ENCODE measurements around the gene CYB561D1.
A peak's percentile ranks its signal among the peaks of the same experiment; 100 is the strongest.

The CYB561D1 gene

GRCh38 chr1:109482242-109482641, 11.7 kb upstream of the CYB561D1 start:
- DNase-seq = no peak

- no peak for DNase-seq
Measured at GRCh38 chr1:109482791-109483671, 10.9 kb upstream of the CYB561D1 start.

- DNase-seq = peak; percentile 91 to 95
Measured at GRCh38 chr1:109483672-109484518, 10.0 kb upstream of the CYB561D1 start, which contains the start of gene ATXN7L2. Gene ATXN7L2, plus strand, starts transcription at chr1:109483905. Its CDS starts 49 bp downstream, at chr1:109483954.

- no peak for DNase-seq
Measured at GRCh38 chr1:109484519-109484975, 9.3 kb upstream of the CYB561D1 start.

- no peak for DNase-seq
Measured at GRCh38 chr1:109485001-109485400, 8.9 kb upstream of the CYB561D1 start.

- no peak for DNase-seq
Measured at GRCh38 chr1:109487261-109487660, 6.6 kb upstream of the CYB561D1 start.

GRCh38 chr1:109488201-109488600, 5.7 kb upstream of the CYB561D1 start:
- DNase-seq = no peak

GRCh38 chr1:109488696-109489095, 5.2 kb upstream of the CYB561D1 start:
- DNase-seq = no peak

GRCh38 chr1:109490029-109490933, 3.6 kb upstream of the CYB561D1 start:
- DNase-seq = peak; percentile 36 to 52

GRCh38 chr1:109490934-109491302, 3.0 kb upstream of the CYB561D1 start:
- DNase-seq = no peak

GRCh38 chr1:109491372-109491771, 2.5 kb upstream of the CYB561D1 start:
- DNase-seq = no peak

- no peak for DNase-seq
Measured at GRCh38 chr1:109492779-109493178, 1.1 kb upstream of the CYB561D1 start.

GRCh38 chr1:109493227-109493626, 667 bp upstream of the CYB561D1 start:
- no peak for DNase-seq

- DNase-seq = no peak
Measured at GRCh38 chr1:109495738-109496137, 1.8 kb downstream of the CYB561D1 start.

- DNase-seq = no peak
Measured at GRCh38 chr1:109497449-109498160, 3.7 kb downstream of the CYB561D1 start.

GRCh38 chr1:109498161-109498801, 4.4 kb downstream of the CYB561D1 start:
- no peak for DNase-seq

GRCh38 chr1:109499081-109499480, 5.2 kb downstream of the CYB561D1 start:
- DNase-seq = no peak

GRCh38 chr1:109499661-109500536, 6.0 kb downstream of the CYB561D1 start:
- no peak for DNase-seq

GRCh38 chr1:109500941-109501381, 7.1 kb downstream of the CYB561D1 start:
- DNase-seq = no peak

Measured in hippocampal formation (tissue), 2 donors.